GM19455 (cell line): ENCODE results near the gene PLPP7.

Experiments used
- ATAC-seq: cut with Tn5 transposase; IDR thresholded peaks from one replicate; pipeline ENCODE4 v1.9.1; 2021; ENCODE audit not compliant: unreplicated experiment

PLPP7 gene

DNA sequence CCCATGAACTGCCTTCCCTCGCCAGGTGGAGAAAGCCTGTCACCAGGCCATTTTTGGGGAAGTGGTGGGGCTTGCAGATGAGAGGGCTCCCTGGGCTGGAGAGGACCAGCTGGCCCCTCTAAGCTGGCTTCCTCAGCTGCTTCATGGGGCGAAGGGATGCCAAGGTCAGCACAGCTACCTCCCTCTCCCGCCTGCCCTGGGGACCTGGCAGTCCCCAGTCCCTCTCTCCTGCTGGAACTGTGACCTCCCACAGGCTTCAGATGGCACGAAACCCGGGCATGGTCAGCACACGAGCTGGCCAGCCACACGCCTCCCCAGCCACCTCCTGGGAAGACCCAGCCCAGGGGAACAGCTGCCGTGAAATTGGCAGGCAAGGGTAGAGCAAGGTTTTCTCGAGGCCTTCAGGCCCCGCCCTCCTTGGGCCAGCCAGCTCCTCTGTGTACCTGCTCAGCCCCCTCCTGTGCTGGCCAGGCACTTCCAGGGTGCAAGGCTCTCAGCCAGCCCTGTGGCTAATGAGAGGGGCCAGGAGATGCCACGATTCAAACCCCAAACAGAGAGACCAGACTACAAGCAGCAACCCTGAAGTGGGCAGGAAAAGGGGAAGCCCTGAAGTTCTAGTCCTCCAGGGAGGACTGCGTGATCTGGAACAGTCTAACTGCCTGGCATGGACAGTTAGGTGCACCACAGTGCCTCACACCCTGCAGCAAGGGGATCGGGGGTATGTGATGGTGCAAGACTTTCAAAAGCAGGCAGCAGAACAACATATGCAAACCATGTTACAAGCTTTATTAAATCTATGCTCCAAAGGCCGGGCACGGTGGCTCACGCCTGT is 12.9 kb downstream of the PLPP7 start:
- no peak for ATAC-seq

- no peak for ATAC-seq
Observed at GRCh38 chr9:131303381-131304321, 14.1 kb downstream of the PLPP7 start.

- ATAC-seq = no peak
Observed at GRCh38 chr9:131304676-131305355, 15.3 kb downstream of the PLPP7 start.

GRCh38 chr9:131306397-131307004 is 17.0 kb downstream of the PLPP7 start:
- no peak for ATAC-seq

- no peak for ATAC-seq
Observed at GRCh38 chr9:131307974-131308373, 18.5 kb downstream of the PLPP7 start.

GRCh38 chr9:131308452-131308851 is 18.9 kb downstream of the PLPP7 start:
- no peak for ATAC-seq

GRCh38 chr9:131308906-131309529 is 19.5 kb downstream of the PLPP7 start:
- no peak for ATAC-seq

GRCh38 chr9:131309530-131310276 is 20.2 kb downstream of the PLPP7 start:
- ATAC-seq = no peak

- ATAC-seq = no peak
Observed at GRCh38 chr9:131310833-131311554, 21.5 kb downstream of the PLPP7 start.

GRCh38 chr9:131312246-131312645 is 22.7 kb downstream of the PLPP7 start:
- ATAC-seq = no peak

DNA sequence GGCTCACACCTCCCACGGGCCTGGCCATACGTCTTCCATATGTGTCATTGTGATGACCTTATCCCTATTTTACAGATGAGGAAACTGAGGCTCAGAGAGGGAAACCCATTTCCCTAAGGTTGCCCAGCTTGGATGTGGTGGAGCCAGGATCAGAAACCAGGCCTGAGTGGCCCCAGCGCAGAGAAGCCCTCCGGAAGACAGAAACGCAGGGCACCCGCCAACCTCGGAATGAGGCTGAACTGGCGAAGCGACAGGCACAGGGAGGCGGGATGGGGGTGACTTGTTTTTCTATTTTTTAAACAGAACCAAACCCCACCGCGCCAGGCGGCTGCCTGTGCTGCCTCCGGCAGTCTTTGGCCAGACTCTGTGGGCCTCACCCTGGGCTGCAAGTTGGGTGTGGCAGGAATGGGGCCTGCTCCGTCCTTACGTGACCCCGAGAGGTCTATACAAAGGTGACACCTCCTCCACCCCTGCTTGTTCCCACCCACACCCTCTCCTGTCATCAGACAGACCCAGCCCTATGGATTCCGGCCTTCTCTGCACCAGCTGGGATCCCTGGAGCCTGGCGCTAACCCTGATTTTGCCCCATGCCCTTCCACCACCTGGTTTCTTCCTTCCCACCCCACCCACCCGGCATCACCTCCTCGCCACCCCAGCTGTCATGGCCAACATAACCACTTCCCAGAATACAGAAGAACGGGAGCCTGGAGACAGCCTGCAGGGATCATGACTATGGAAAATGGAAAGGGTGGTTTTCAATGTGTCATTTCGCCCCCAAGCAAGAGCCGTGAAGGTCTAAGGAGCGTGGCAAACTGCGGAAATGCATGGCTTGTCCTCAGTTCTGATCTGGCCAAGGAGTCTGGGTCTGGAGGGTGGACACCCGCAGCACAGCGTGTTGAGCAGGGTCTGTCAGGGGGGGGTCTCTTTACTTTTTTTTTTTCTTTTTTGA is 23.6 kb downstream of the PLPP7 start:
- ATAC-seq = no peak

GRCh38 chr9:131318231-131319085 is 28.9 kb downstream of the PLPP7 start:
- ATAC-seq = no peak

- no peak for ATAC-seq
Observed at GRCh38 chr9:131319486-131319885, 30.0 kb downstream of the PLPP7 start.

DNA sequence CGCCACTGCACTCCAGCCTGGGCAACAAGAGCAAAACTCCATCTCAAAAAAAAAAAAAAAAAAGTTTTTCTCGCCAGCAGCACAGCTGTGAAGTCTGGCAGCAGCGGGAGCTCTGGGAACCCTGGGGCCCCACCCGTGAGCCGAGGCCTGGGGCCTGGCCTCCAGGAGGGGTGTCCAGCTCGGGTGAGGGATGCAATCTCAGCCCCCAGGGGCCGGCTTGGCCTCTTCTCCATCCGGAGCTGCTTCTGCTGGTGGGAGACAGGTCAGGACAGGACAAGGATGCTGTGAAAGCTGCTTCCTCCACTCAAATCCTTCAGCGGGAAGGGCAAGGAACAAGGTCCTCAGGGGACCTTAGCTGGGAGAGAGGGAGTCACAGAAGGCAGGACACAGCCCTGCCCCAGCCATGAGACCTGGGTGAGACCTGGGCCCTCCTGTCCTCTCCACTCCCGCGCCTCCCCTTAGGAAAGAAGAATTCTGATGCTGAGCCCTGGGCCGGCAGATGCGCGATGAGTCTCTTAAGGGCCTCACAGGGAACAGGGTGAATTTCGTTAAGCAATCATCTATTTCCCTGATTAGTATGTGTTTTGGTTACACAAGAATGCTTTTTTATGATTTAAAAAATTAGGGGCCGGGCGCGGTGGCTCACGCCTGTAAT is 30.6 kb downstream of the PLPP7 start:
- ATAC-seq = no peak

- ATAC-seq = no peak
Observed at GRCh38 chr9:131323629-131324028, 34.1 kb downstream of the PLPP7 start.
